Activated CD4-positive, alpha-beta T cell treated with anti-CD3 and anti-CD28 coated beads for 4 hours (primary cell): ENCODE measurements around the gene FCHO1.

Experiments used
- DNase-seq, 2 donors: peaks; one replicate each; pipeline ENCODE4 v3.0.0-alpha.2; 2020

The FCHO1 gene

GRCh38 chr19:17734146-17734545 lies 17.1 kb upstream of the FCHO1 start:
- DNase-seq: no peak

- no peak for DNase-seq
Observed at GRCh38 chr19:17735410-17735809, 15.9 kb upstream of the FCHO1 start.

GRCh38 chr19:17737690-17738153 lies 13.6 kb upstream of the FCHO1 start:
- DNase-seq: no peak

- no peak for DNase-seq
Observed at GRCh38 chr19:17739121-17739875, 12.0 kb upstream of the FCHO1 start.

GRCh38 chr19:17741456-17741855 lies 9.8 kb upstream of the FCHO1 start:
- DNase-seq: no peak

GRCh38 chr19:17743874-17744580 lies 7.2 kb upstream of the FCHO1 start:
- DNase-seq: no peak

GRCh38 chr19:17747205-17748098 lies 3.8 kb upstream of the FCHO1 start:
- peak; percentile 92 to 95 for DNase-seq

GRCh38 chr19:17748884-17749638 lies 2.2 kb upstream of the FCHO1 start:
- DNase-seq: no peak

GRCh38 chr19:17749912-17750317 lies 1.4 kb upstream of the FCHO1 start:
- DNase-seq: peak in 1 of 2 donors; percentile 30

- peak in 1 of 2 donors; percentile 8 for DNase-seq
Observed at GRCh38 chr19:17751912-17752273, 616 bp downstream of the FCHO1 start.

- DNase-seq: no peak
Observed at GRCh38 chr19:17752865-17753639, 1.8 kb downstream of the FCHO1 start.

- DNase-seq: no peak
Observed at GRCh38 chr19:17753976-17754375, 2.7 kb downstream of the FCHO1 start.

GRCh38 chr19:17754634-17755442 lies 3.6 kb downstream of the FCHO1 start:
- no peak for DNase-seq

- DNase-seq: no peak
Observed at GRCh38 chr19:17755443-17755890, 4.2 kb downstream of the FCHO1 start.

GRCh38 chr19:17755977-17756670 lies 4.8 kb downstream of the FCHO1 start:
- no peak for DNase-seq

GRCh38 chr19:17757125-17757524 lies 5.8 kb downstream of the FCHO1 start:
- no peak for DNase-seq

GRCh38 chr19:17758515-17758914 lies 7.2 kb downstream of the FCHO1 start:
- no peak for DNase-seq

- no peak for DNase-seq
Observed at GRCh38 chr19:17761148-17761547, 9.9 kb downstream of the FCHO1 start.

- DNase-seq: no peak
Observed at GRCh38 chr19:17762505-17763229, 11.4 kb downstream of the FCHO1 start.
